ENCODE results near the gene LMNB1. TPM values are rescaled to one million over a fixed set of nuclear protein-coding genes. Genes with fewer than 3 reads are reported as not detected.
"Not testable (repeated sequence)": the region's sequence is repeated elsewhere in the genome, so short reads cannot be mapped to it uniquely, and the experiment has no call there.

LMNB1 gene
- total RNA-seq, 4 donors from 2014 or later, result 1.4 to 17.7 (median 2.4) TPM

DNA sequence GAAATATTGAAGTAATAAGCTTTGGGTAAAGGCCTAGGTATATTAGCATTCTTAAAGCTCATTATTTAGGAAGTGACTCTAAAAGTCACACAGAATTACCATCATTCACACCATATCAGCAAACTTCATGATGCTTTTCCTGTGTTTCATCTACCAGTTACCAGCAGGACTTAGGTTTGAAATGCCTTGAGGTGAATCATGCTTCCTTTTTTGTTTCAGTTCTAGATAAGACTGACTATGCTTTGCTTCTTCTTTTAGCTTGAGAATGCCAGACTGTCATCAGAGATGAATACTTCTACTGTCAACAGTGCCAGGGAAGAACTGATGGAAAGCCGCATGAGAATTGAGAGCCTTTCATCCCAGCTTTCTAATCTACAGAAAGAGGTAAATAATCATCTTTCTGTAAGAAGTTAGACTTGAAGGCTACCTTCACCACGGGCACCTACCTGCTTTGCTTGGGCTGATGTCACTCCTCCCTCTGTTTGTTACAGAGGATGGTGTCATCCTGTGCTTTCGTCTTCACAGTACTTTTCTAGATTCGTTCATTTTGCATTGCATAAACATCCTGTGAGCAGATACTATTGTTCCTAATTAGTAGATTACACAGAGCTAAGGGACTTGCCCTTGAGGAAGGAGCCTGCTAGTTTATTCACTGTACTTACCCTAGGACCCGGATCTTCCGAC is 34.7 kb downstream of the LMNB1 start:
- Histone ChIP-seq H3K4me1 (no peaks in the 10 kb centered on the region), H3K36me3 (no peaks in the 10 kb centered on the region), H3K27me3 (no peaks in the 10 kb centered on the region), H3K9me3 (no peaks in the 10 kb centered on the region), H3K4me3 (no peak overlapping the region), H3K27ac (replicated peaks in 1 of 4) (no peak overlapping the region)
- intact Hi-C loops (cut with DNase I), result no loop called here
- TF ChIP-seq EP300 (IDR thresholded peaks at IDR 0.05), result no peak
- no peak for TF ChIP-seq POLR2A (IDR thresholded peaks at IDR 0.05; ENCODE audit: low read depth)
- TF ChIP-seq, protein P1, sequence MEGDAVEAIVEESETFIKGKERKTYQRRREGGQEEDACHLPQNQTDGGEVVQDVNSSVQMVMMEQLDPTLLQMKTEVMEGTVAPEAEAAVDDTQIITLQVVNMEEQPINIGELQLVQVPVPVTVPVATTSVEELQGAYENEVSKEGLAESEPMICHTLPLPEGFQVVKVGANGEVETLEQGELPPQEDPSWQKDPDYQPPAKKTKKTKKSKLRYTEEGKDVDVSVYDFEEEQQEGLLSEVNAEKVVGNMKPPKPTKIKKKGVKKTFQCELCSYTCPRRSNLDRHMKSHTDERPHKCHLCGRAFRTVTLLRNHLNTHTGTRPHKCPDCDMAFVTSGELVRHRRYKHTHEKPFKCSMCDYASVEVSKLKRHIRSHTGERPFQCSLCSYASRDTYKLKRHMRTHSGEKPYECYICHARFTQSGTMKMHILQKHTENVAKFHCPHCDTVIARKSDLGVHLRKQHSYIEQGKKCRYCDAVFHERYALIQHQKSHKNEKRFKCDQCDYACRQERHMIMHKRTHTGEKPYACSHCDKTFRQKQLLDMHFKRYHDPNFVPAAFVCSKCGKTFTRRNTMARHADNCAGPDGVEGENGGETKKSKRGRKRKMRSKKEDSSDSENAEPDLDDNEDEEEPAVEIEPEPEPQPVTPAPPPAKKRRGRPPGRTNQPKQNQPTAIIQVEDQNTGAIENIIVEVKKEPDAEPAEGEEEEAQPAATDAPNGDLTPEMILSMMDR (IDR thresholded peaks at IDR 0.05), result no peak
- no peak for TF ChIP-seq POLR2AphosphoS5 (IDR thresholded peaks at IDR 0.05)
- WGBS, result 82% methylated on average over 6 of the region's 6 CpGs
- no peak for DNase-seq (ENCODE audit: extremely low spot score)

DNA sequence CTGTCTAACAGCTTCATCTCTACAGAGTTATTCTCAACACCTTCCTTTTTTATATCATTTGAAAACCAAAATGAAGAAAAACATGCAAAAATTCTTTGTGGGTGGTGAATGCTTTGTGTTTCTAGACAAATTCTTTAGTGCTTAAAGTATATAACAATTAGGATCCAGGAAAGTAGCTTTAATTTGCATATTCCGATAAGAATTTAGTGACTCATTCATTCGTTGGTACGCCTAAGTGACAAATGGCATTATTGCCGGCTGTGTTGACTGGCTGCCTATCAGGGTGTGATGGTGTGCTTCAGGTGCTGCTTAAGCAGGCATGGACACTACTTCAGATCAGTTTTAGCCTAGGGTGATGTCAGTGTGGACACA is 35.2 kb downstream of the LMNB1 start:
- no peak overlapping the region for H3K4me3 ChIP-seq
- H3K27ac ChIP-seq (replicated peaks in 1 of 4), result no peak overlapping the region
- intact Hi-C loops (cut with DNase I), result no loop called here

DNA sequence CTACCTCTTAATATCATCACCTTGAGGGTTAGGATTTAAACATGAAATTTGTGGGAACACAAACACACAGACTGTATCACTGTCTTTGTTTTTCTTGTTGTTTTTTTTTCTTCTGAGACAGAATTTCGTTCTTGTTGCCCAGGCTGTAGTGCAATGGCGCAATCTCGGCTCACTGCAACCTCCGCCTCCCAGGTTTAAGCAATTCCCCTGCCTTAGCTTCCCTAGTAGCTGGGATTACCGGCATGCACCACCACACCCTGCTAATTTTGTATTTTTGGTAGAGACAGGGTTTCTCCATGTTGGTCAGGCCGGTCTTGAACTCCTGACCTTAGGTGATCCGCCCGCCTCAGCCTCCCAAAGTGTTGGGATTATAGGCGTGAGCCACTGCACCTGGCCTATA is 36.9 kb downstream of the LMNB1 start:
- intact Hi-C loops (cut with DNase I); H3K4me3 ChIP-seq; H3K36me3 ChIP-seq; H3K27me3 ChIP-seq; DNase-seq (ENCODE audit: extremely low spot score); H3K9me3 ChIP-seq; H3K27ac ChIP-seq (replicated peaks in 1 of 4); H3K4me1 ChIP-seq: not testable (repeated sequence)
- WGBS, result 84% methylated on average over 9 of the region's 9 CpGs

More for the DNA sequence above, 35.2 kb downstream of the LMNB1 start:
- no peak for DNase-seq (ENCODE audit: extremely low spot score)
- no peaks in the 10 kb centered on the region for H3K27me3 ChIP-seq
- no peaks in the 10 kb centered on the region for H3K36me3 ChIP-seq
- H3K9me3 ChIP-seq, result no peaks in the 10 kb centered on the region
- no peaks in the 10 kb centered on the region for H3K4me1 ChIP-seq
- no peak for TF ChIP-seq POLR2A (IDR thresholded peaks at IDR 0.05; ENCODE audit: low read depth)
- TF ChIP-seq, protein P1 (IDR thresholded peaks at IDR 0.05), result no peak
- TF ChIP-seq POLR2AphosphoS5 (IDR thresholded peaks at IDR 0.05), result no peak
- TF ChIP-seq EP300 (IDR thresholded peaks at IDR 0.05), result no peak
- 81% methylated on average over 4 of the region's 4 CpGs for WGBS

DNA sequence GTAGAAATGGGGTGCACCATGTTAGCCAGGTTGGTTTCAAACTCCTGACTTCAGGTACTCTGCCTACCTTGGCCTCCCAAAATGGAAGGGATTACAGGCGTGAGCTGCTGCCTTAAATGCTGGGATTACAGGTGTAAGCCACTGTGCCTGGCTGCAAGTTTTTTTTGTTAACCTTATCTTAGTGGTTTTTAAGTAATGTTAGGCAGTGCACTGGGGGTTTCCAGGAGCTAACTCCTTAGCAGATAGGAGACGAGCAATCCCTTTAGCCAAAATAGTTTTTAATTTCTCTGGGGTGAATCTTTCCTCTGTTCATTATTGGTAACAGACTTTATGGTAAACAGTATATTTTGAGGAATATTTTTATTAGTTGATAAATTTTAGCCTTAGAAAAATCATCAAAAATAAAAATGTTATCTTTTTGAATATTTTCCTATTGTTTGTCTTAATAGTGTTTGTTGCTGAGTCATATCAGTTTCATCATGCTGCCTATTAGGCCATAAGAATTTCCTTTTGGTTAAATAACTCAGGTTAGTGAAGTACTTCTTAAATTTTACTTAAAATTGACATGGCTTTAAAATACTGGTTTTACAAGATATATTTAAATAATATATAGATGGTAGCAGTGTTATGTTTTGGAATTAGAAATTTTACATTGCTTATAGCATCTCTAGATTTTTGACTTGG is 37.9 kb downstream of the LMNB1 start:
- H3K4me1 ChIP-seq, result no peaks in the 10 kb centered on the region
- no peaks in the 10 kb centered on the region for H3K36me3 ChIP-seq
- WGBS, result 96% methylated on average over 2 of the region's 2 CpGs
- no peak overlapping the region for H3K4me3 ChIP-seq
- no peak for DNase-seq (ENCODE audit: extremely low spot score)
- H3K27me3 ChIP-seq, result no peaks in the 10 kb centered on the region
- no peaks in the 10 kb centered on the region for H3K9me3 ChIP-seq
- TF ChIP-seq POLR2A (IDR thresholded peaks at IDR 0.05; ENCODE audit: low read depth) (no peak), POLR2AphosphoS5 (IDR thresholded peaks at IDR 0.05) (no peak), EP300 (IDR thresholded peaks at IDR 0.05) (no peak)
- TF ChIP-seq, protein P1 (IDR thresholded peaks at IDR 0.05), result no peak
- no peak overlapping the region for H3K27ac ChIP-seq (replicated peaks in 1 of 4)
- intact Hi-C loops (cut with DNase I), result no loop called here

DNA sequence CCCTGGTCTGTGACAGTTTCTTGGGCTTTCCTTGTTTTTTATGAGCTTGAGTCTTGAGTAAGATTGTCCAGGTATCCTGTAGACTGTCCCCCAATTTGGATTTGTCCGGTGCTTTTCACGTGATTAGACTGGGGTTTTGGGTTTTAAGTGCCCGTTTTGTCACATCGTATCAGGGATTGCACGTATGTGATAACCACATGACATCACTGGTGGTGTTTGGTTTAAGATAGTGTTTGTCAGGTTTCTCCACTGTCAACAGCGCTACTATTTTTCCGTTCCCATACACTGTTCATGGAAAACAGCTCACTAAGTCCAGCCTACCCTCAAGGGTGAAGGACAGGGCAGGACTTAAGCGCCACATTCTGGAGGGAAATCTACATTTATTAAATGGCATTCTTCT is 39.7 kb downstream of the LMNB1 start:
- 95% methylated on average over 8 of the region's 8 CpGs for WGBS
- H3K27ac ChIP-seq (replicated peaks in 1 of 4), result no peak overlapping the region
- TF ChIP-seq POLR2AphosphoS5 (IDR thresholded peaks at IDR 0.05), result no peak
- TF ChIP-seq POLR2A (IDR thresholded peaks at IDR 0.05; ENCODE audit: low read depth), result no peak
- TF ChIP-seq EP300 (IDR thresholded peaks at IDR 0.05), result no peak
- TF ChIP-seq, protein P1 (IDR thresholded peaks at IDR 0.05), result no peak
- no peak for DNase-seq (ENCODE audit: extremely low spot score)
- no peaks in the 10 kb centered on the region for H3K4me1 ChIP-seq
- no peak overlapping the region for H3K4me3 ChIP-seq
- H3K9me3 ChIP-seq, result no peaks in the 10 kb centered on the region
- H3K27me3 ChIP-seq, result no peaks in the 10 kb centered on the region
- intact Hi-C loops (cut with DNase I), result no loop called here
- no peaks in the 10 kb centered on the region for H3K36me3 ChIP-seq
